Measurements from ENCODE around the gene ACSM4.
"Not testable (repeated sequence)": the region's sequence is repeated elsewhere in the genome, so short reads cannot be mapped to it uniquely, and the experiment has no call there.

ACSM4 gene

DNA sequence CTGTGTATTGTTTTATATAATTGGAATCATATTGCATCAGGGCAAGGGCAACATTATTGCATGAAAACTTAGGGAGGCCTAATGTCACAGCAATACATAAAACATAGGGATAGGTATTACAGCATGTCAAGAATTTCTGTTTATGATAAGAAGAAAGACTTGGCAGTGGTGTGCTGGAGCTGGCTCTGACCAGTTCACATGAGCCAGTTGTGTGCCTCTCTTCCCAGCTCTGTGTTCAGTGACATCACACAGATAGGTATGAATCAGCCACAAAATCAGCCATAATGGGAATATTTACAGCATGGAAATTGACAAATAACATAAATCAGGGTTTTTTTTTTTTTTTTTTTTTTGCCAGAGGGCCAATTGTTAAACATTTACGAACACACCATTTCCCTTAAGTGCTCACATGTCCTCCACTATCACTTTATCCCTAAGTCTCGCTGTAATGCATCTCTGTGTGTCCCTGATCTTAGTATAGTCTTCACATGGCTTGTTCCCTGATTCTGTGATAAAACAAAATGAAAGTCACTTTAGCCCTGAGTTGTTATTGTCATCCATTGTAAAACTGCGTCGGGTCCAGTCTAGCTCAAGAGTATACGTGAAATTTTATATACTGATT is 31.9 kb upstream of the ACSM4 start:
- TF ChIP-seq, protein P1, sequence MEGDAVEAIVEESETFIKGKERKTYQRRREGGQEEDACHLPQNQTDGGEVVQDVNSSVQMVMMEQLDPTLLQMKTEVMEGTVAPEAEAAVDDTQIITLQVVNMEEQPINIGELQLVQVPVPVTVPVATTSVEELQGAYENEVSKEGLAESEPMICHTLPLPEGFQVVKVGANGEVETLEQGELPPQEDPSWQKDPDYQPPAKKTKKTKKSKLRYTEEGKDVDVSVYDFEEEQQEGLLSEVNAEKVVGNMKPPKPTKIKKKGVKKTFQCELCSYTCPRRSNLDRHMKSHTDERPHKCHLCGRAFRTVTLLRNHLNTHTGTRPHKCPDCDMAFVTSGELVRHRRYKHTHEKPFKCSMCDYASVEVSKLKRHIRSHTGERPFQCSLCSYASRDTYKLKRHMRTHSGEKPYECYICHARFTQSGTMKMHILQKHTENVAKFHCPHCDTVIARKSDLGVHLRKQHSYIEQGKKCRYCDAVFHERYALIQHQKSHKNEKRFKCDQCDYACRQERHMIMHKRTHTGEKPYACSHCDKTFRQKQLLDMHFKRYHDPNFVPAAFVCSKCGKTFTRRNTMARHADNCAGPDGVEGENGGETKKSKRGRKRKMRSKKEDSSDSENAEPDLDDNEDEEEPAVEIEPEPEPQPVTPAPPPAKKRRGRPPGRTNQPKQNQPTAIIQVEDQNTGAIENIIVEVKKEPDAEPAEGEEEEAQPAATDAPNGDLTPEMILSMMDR (IDR thresholded peaks at IDR 0.05) = no peak
- no peaks in the 10 kb centered on the region for H3K36me3 ChIP-seq
- no peaks in the 10 kb centered on the region for H3K27me3 ChIP-seq
- no peak overlapping the region for H3K27ac ChIP-seq
- no peaks in the 10 kb centered on the region for H3K9me3 ChIP-seq
- H3K4me3 ChIP-seq (ENCODE audit: low read depth in 1 of 2, low read length in 1 of 2) = no peak overlapping the region
- H3K4me1 ChIP-seq (ENCODE audit: control insufficient read depth in 1 of 2, insufficient read depth in 1 of 2, low read depth in 1 of 2, low read length in 1 of 2) = no peaks in the 10 kb centered on the region

DNA sequence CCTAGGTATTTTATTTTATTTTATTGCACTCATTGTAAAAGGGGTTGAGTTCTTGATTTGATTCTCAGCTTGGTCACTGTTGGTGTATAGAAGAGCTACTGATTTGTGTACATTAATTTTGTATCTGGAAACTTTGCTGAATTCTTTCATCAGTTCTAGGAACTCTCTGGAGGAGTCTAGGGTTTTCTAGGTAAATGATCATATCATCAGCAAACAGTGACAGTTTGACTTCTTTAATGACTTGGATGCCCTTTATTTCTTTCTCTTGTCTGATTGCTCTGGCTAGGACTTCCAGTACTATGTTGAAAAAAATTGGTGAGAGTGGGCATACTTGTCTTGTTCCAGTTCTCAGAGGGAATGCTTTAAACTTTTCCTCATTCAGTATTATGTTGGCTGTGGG is 28.4 kb upstream of the ACSM4 start:
- not testable (repeated sequence) for H3K4me3 ChIP-seq (ENCODE audit: low read depth in 1 of 2, low read length in 1 of 2); H3K4me1 ChIP-seq (ENCODE audit: control insufficient read depth in 1 of 2, insufficient read depth in 1 of 2, low read depth in 1 of 2, low read length in 1 of 2); H3K9me3 ChIP-seq; H3K27ac ChIP-seq; H3K27me3 ChIP-seq; H3K36me3 ChIP-seq

DNA sequence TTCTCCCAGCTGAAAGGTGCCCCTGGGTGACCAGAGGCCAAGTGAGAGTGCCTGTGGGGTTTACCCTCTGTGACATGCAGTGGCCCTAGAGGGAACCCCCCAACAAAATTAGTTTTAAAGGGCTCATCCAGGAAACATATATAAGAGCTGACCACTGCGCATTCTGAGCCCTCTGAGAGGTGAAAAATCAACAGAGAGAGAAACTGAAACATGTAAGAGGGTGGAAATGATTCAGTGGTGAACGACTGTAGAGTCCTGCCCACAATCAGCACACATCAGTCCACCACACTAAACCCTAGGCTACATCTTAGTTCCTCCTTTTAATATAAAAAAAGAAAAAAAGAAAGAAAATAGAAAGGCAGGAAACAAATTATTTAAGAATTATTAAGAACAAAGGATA is 21.0 kb upstream of the ACSM4 start:
- Histone ChIP-seq H3K36me3 (no peaks in the 10 kb centered on the region), H3K27ac (no peak overlapping the region), H3K4me1 (ENCODE audit: control insufficient read depth in 1 of 2, insufficient read depth in 1 of 2, low read depth in 1 of 2, low read length in 1 of 2) (no peaks in the 10 kb centered on the region), H3K9me3 (no peaks in the 10 kb centered on the region), H3K4me3 (ENCODE audit: low read depth in 1 of 2, low read length in 1 of 2) (no peak overlapping the region), H3K27me3 (no peaks in the 10 kb centered on the region)
- TF ChIP-seq, protein P1 (IDR thresholded peaks at IDR 0.05) = no peak

DNA sequence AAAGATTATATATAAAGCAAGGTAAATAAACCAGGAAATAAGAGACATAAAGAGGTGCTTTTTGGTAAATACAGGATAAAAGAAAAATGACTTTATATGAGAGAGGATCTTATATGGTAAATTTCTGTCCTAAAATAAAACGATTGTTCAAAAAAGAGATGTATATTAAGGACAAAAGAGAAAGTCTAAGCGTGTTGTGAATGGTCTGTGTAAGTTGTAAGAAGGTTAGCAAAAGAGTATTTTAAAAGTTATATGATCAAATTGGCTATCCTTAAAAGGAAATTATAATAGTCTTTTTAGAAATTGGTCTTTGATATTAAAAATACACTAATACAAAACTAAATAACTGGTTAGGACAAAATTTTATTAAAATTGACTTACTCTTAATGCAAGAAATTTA is 14.1 kb upstream of the ACSM4 start:
- Histone ChIP-seq H3K27me3 (no peaks in the 10 kb centered on the region), H3K27ac (no peak overlapping the region), H3K4me1 (ENCODE audit: control insufficient read depth in 1 of 2, insufficient read depth in 1 of 2, low read depth in 1 of 2, low read length in 1 of 2) (no peaks in the 10 kb centered on the region), H3K9me3 (no peaks in the 10 kb centered on the region), H3K36me3 (no peaks in the 10 kb centered on the region), H3K4me3 (ENCODE audit: low read depth in 1 of 2, low read length in 1 of 2) (no peak overlapping the region)
- TF ChIP-seq, protein P1 (IDR thresholded peaks at IDR 0.05) = no peak

DNA sequence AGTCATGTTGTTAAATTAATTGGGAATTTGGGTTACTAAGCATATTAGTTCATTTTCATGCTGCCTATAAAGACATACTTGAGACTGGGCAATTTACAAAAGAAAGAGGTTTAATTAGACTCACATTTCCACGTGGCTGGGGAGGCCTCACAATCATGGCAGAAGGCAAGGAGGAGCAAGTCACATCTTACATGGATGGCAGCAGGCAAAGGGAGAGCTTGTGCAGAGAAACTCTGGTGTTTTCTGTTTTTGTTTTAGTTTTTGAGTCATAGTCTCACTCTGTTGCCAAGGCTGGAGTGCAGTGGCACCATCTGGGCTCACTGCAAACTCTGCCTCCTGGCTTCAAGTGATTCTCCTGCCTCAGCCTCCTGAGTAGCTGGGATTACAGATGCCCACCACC is 13.3 kb upstream of the ACSM4 start:
- H3K4me3 ChIP-seq (ENCODE audit: low read depth in 1 of 2, low read length in 1 of 2); H3K27ac ChIP-seq; H3K4me1 ChIP-seq (ENCODE audit: control insufficient read depth in 1 of 2, insufficient read depth in 1 of 2, low read depth in 1 of 2, low read length in 1 of 2); H3K27me3 ChIP-seq; H3K36me3 ChIP-seq; H3K9me3 ChIP-seq: not testable (repeated sequence)

DNA sequence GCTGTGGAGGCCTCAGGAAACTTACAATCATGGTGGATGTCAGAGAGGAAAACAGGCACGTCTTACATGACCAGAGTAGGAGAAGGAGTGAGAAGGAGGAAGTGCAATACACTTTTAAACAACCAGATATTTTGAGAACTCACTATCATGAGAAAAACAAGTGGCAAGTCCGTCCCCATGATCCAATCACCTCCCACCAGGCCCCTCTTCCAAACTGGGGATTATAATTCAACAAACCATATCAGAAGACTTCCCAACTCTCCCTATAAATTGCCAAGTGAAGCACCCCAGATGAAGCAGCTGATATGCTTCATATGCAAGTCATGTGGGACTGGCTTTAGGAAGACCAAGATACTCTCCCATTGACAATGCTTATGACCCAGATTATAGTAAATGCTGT is 11.6 kb upstream of the ACSM4 start:
- Histone ChIP-seq H3K27ac (no peak overlapping the region), H3K4me1 (ENCODE audit: control insufficient read depth in 1 of 2, insufficient read depth in 1 of 2, low read depth in 1 of 2, low read length in 1 of 2) (no peaks in the 10 kb centered on the region), H3K27me3 (no peaks in the 10 kb centered on the region), H3K4me3 (ENCODE audit: low read depth in 1 of 2, low read length in 1 of 2) (no peak overlapping the region), H3K9me3 (no peaks in the 10 kb centered on the region), H3K36me3 (no peaks in the 10 kb centered on the region)
- TF ChIP-seq, protein P1 (IDR thresholded peaks at IDR 0.05) = no peak

DNA sequence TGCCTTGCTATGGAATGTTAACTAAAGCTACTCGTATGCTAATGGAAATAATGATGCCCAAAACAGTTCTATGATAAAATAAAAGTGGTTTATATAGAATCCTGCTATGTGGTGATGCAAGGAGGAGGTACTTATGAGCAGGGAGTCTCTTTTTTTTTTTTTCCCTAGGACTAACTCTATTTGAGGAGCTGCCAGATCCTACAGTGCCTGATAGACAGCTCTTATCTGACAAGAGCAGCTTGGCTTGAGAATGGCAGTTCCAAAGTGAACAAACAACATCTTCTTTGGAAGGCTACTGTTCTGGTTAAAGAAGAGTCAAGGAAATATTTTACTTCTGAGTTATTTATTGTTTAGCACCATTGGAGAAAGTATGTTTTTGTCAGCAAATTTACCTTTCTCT is 10.2 kb upstream of the ACSM4 start:
- H3K36me3 ChIP-seq = no peaks in the 10 kb centered on the region
- H3K27ac ChIP-seq = no peak overlapping the region
- H3K27me3 ChIP-seq = no peaks in the 10 kb centered on the region
- H3K4me1 ChIP-seq (ENCODE audit: control insufficient read depth in 1 of 2, insufficient read depth in 1 of 2, low read depth in 1 of 2, low read length in 1 of 2) = no peaks in the 10 kb centered on the region
- no peaks in the 10 kb centered on the region for H3K9me3 ChIP-seq
- TF ChIP-seq, protein P1 (IDR thresholded peaks at IDR 0.05) = no peak
- H3K4me3 ChIP-seq (ENCODE audit: low read depth in 1 of 2, low read length in 1 of 2) = no peak overlapping the region
